Right forelimb (tissue), 1 donor: ENCODE results near the gene DYRK1B.
A peak's percentile ranks its signal among the peaks of the same experiment; 100 is the strongest.

Source experiments
- DNase-seq: peaks from one replicate; pipeline ENCODE4 v3.0.0-alpha.2; 2018

Gene DYRK1B

GRCh38 chr19:39852882-39853281 is 18.9 kb upstream of the DYRK1B start:
- DNase-seq: no peak

DNA sequence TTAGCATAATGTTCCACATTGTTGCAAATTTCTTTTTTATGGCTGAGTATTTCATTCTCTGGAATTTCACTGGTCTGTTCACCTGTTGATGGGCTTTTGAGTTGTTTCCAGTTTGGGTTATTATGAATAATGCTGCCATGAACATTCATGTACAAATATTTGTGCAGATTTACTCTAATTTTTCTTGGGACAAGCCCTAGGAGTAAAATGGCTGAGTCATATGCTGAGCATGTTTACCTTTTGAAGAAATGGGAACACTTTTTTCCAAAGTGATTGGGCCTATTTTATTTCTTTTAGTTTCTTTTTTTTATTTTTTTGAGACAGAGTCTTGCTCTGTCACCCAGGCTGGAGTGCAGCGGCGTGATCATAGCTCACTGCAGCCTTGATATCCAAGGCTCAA is 16.9 kb upstream of the DYRK1B start:
- no peak for DNase-seq

DNA sequence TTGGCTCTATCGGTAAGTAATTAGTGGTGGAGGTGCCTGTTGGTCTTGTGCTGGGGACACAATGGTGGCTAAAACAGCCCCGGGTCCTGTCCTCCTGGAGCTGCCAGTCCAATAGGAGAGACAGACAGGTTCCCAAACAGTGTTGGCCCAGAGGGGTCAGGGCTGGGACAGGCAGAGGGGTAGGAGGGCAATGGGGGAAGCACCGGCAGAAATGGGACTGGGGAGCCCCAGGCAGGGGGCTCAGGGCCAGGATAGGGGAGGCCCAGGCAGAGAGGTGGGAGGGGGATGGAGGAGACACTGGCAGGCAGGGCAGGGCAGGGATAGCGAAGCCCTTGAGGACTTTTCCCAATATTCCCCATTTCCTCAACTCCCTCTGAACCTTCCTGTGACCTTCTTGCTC is 14.4 kb upstream of the DYRK1B start:
- DNase-seq: no peak

DNA sequence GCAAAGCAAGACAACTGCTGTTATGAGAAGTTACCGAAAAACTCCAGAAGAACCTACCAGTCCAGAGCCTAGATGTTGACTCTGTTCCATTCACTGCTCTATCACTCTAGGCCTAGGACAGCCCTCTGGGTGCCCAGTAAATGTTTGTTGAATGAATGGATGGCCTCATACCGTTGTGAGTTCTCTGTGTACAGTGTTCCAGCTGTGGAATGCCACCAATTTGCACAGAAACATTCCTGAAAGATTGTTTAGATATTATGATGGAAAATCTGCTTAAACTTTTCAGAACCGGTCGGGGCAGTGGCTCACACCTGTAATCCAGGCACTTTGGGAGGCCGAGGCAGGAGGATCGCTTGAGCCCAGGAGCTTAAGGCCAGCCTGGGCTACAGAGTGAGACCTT is 13.6 kb upstream of the DYRK1B start:
- no peak for DNase-seq

GRCh38 chr19:39846678-39847486 is 12.9 kb upstream of the DYRK1B start:
- no peak for DNase-seq

- peak; percentile 97 for DNase-seq
Measured at GRCh38 chr19:39845933-39846677, 12.1 kb upstream of the DYRK1B start, which contains the start of gene FBL. TSS of gene FBL (minus strand) at chr19:39846379. CDS start at chr19:39846300, 79 bp downstream.

GRCh38 chr19:39845584-39845932 is 11.6 kb upstream of the DYRK1B start:
- no peak for DNase-seq

DNA sequence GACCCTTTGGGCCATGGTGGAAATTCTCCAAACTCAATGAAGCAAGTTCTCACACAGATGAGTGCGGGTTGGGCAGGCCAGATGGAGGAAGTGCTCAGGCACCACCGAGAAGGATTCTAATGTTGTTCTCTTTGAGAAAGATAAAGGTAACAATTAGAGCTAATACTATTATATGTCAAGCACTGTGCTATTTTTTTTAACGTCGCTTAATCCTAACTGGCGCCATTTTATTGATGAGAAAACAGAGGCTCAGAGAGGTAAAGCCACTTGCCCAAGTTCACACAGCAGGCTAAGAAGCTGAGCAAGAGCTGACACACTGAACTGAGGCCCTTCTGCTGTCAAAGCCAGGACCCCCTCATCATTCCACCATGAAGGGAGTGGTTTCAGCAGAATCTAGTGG is 11.2 kb upstream of the DYRK1B start:
- no peak for DNase-seq

DNA sequence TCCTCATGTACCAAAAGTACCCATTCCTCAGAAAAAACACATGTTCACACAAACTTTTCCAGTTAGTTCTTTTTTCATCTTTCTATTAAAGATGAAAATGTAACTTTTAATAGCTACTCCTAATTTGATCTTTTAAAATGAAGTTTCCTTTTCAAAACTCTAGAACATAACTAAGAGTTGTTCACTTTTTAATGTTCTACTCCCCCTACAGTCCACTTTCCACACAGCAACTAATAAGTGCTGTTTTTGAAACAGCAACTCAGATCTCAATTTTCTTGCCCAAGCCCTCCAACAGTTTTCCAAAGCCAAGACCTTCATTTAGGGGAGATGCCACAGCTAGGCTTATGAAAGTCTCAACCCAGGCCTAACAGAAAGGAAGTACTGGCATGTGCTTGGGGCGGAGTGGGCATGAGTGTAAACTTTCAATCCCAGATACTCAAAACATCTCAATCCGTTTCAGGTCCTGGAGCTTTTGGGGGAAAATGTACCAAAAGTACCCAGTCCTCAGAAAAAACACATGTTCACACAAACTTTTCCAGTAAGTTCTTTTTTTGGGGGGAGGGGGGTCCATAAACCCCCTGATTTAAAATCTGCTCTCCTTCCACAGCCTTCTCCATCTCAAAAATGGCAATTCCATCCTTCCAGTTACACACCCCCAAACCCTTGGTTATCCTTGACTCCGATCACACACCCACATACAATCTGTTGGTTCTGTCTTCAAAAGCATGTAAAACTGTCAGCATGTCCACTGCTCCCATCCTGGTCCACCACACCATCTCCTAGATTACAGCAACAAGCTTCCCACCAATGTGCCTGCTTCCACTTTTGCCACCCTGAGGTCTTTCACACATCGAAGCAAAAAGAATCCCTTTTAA is 10.2 kb upstream of the DYRK1B start:
- DNase-seq: no peak

DNA sequence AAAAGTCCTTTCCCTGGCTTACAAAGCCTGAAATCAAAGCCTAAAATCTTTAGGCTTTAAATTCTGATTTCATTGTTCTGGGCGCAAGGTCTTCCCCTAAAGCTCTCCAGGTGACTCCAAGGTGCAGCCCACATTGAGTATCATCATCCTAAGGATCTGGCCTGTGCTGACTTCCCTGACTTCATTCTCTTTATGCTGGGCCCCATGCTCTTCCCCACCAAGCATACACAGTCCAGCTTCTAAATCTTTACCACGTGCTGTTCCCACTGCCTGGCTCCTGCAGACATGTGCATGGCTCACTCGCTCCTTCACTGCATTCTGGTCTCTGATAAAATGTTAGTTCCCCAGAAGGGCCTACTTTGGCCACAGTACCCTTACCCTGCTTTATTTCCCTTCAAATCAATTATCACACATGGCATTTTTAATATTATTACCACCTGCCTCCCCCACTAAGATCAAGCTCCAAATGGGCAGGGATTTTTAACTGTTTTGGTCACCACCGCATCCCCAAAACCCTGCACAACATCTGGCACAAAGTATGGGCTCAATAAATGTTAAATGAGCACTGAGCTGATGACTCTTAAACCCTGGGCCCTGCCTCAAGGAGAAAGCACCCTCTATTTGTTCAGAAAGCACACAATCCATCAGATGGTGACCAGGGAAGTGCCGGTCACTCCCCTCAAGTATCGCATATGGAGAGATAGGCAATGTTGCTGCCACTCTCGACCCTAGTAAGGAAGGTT is 8.9 kb upstream of the DYRK1B start:
- DNase-seq: no peak

- DNase-seq: no peak
Measured at GRCh38 chr19:39841041-39841440, 7.1 kb upstream of the DYRK1B start.

- no peak for DNase-seq
Measured at GRCh38 chr19:39840492-39840891, 6.5 kb upstream of the DYRK1B start.

DNA sequence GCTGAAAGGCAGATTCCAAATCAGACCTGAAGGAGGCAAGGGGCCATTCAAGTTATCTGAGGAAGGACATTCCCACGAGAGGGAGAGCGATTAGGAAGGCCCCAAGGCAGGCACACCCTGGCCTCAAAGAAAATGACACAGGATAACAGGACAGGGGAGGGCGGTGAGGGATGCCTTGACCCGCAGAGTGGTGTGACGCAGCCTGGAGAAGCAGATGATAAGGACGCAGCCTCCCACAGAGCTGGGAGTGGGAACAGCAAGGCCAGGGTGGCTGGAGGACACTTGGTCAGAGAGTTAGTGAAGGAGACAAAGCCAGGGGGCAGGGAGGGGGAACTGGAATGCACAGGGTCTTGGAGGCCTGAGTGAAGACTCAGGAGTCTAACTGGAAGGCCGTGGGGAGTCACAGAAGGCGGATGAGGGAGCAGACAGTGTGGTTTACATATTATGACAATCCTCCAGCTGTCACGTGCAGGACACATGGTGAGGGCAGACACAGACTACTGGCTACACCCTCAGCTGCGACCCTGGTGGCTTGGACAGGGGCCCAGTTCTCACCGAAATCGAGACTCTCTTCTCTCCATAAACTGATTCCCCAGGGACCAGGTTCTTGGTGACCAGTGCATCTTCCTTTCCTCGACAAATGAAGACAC is 5.8 kb upstream of the DYRK1B start:
- no peak for DNase-seq

DNA sequence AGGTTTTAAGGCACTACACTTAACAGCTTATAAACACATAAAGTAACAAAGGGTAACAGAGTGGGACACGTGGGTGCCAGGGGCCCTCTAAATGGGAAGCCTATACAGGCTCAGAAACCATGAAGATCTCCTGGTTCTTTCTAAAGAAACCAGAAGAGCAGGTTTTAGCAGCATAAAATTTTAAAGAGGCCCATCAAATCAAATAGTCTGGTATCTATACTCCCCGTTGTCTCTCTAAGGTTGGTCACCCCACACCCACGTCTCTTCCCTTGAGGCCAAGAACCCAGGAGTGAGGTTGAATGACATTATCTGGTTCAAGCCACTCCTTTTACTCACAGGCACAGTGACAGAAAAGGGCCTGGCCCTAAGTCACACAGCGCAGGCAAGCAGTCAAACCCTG is 4.6 kb upstream of the DYRK1B start:
- no peak for DNase-seq

DNA sequence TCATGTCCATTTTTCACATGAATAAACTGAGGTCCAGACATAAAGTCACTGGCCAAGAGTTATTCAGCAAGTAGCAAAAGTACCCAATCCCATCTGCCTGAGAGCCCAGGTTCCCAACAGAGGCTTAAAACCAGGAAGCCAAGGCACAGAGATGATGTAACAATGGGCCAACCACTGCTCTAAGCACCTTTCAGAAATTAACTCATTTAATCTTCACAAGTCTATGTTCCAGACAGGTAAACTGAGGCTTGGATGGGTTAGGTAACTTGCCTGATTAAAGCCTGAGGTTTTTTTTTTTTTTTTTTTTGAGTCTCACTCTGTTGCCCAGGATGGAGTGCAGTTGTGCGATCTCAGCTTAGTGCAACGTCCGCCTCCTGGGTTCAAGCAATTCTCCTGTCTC is 4.0 kb upstream of the DYRK1B start:
- no peak for DNase-seq

GRCh38 chr19:39834287-39834841 is 402 bp upstream of the DYRK1B start:
- no peak for DNase-seq

- no peak for DNase-seq
Measured at GRCh38 chr19:39833160-39833463, 850 bp downstream of the DYRK1B start.

- DNase-seq: no peak
Measured at GRCh38 chr19:39832341-39833083, 1.4 kb downstream of the DYRK1B start.

DNA sequence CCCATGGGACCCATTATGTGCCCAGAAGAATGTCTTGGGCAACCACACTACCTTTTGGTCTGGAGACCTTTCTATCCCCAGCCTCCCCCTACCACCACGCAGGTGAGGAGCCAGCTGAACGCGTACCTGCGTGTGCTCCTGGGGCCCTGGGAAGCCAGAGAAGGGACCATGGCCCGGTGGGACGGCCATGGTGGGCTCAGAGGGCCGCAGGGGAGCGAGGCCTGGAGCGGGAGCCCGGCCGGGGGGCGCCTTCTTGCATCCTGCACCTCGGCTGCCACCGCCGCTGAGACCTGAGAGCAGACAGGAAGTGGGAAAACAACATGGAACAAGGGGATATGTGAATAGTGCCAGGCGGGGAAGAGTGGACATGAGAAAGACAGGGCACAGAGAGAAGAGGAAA is 2.3 kb downstream of the DYRK1B start:
- DNase-seq: no peak

GRCh38 chr19:39830847-39831246 is 3.1 kb downstream of the DYRK1B start:
- no peak for DNase-seq

DNA sequence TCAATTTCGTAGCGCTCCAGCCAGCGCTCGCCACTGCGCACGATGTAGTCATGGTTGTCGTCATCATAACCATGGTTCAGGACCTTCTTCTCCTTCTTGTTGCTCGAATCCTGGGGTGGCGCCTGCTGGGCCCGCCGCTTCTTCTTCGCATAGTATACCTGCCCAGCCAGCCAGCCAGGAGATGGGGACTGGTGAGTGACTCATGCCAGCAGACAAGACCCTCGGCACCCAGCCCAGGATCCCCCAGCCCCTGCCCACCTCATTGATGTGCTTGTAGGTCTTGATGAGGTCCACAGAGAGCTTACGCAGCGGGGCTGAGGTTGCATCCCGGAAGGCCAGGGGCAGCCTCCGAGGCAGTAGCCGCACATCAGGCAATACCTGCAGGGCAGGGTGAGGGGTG is 3.6 kb downstream of the DYRK1B start:
- DNase-seq: no peak
